Stimulated activated memory B cell treated with anti-CD40 and anti-IgM and Interleukin-4, amounts not matched to agents 10 μg/mL and 1 μg/mL and 100 μg/mL, for 72 hours (primary cell): ENCODE data around the gene XRCC5.

ENCODE experiments used
- ATAC-seq: fragments of 150-1000 bp; cut with Tn5 transposase; 2 replicates; pipeline ENCODE4 v1.10.0; 2021
- H3K27ac Mint-ChIP-seq: one replicate; pipeline ENCODE4 v1.8.0; 2022; ENCODE audit warnings: mild to moderate bottlenecking, mixed read lengths
- H3K27me3 Mint-ChIP-seq: one replicate; pipeline ENCODE4 v1.8.0; 2022; ENCODE audit warnings: mixed read lengths
- H3K36me3 Mint-ChIP-seq: one replicate; pipeline ENCODE4 v1.8.0; 2022; ENCODE audit warnings: mixed read lengths
- H3K4me1 Mint-ChIP-seq: one replicate; pipeline ENCODE4 v1.8.0; 2022; ENCODE audit warnings: mixed read lengths
- H3K4me3 Mint-ChIP-seq: one replicate; pipeline ENCODE4 v1.8.0; 2022; ENCODE audit warnings: mild to moderate bottlenecking, moderate library complexity, mixed read lengths
- H3K9me3 Mint-ChIP-seq: one replicate; pipeline ENCODE4 v1.8.0; 2022; ENCODE audit warnings: mixed read lengths

Gene XRCC5

DNA sequence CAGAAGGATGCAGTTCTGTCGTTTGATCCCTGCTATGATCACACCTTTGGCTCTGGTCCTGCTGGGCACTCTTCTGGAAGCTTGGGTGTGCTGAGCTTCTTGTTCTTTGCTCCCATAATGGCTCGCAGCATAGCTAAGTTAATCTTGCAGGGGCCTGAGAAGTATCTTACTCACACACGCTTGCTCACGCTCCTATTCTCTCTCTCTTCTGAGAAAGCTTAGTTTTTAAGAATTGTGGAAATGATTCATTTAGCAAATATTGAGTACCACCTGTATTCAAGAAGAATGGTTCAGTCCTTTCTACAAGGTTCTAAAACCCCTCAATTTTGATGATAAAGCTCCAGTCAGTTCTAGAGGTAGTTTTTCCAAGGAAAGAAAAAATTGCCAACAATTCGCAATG lies 40.6 kb downstream of the XRCC5 start:
- no peaks in the 10 kb centered on the region for H3K27me3 Mint-ChIP-seq
- ATAC-seq: no peak
- H3K4me3 Mint-ChIP-seq: no peak overlapping the region
- H3K9me3 Mint-ChIP-seq: no peaks in the 10 kb centered on the region
- H3K4me1 Mint-ChIP-seq: no peaks in the 10 kb centered on the region
- peaks cover 68% of the 10 kb centered on the region for H3K36me3 Mint-ChIP-seq
- no peak overlapping the region for H3K27ac Mint-ChIP-seq

DNA sequence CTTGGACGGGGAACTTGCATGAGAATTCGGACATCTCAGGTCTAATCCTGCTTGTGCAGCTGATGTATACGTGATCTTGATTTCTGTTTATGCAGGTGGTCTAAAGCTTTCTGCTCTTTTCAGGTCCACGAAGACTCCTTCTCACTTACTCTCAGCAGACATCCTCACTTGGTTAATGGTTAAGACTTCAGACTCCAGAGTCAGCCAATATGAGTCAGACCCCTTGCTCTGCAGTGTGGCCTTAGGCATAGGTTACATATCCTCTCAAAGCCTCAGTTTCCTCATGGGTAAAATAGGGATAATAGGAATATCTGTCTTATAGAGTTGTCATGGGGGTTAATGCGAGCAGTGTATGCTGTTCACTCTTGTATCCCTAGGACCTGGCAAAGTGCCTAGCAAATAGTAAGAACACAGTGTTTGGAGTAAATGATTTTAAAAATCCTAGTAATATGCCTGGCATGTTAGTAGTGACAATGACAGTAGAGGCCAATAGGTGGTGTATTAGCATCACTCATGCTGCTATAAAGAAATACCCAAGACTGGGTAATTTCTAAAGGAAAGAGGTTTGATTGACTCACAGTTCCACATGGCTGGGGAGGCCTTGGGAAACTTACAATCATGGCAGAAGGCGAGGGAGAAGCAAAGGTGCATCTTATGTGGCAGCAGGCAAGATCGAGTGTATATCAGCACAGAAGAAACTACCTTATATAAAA lies 42.3 kb downstream of the XRCC5 start:
- no peak overlapping the region for H3K27ac Mint-ChIP-seq
- no peak for ATAC-seq
- H3K27me3 Mint-ChIP-seq: no peaks in the 10 kb centered on the region
- no peaks in the 10 kb centered on the region for H3K9me3 Mint-ChIP-seq
- H3K4me3 Mint-ChIP-seq: no peak overlapping the region
- peaks cover 5% of the 10 kb centered on the region for H3K4me1 Mint-ChIP-seq
- H3K36me3 Mint-ChIP-seq: peaks cover 79% of the 10 kb centered on the region

DNA sequence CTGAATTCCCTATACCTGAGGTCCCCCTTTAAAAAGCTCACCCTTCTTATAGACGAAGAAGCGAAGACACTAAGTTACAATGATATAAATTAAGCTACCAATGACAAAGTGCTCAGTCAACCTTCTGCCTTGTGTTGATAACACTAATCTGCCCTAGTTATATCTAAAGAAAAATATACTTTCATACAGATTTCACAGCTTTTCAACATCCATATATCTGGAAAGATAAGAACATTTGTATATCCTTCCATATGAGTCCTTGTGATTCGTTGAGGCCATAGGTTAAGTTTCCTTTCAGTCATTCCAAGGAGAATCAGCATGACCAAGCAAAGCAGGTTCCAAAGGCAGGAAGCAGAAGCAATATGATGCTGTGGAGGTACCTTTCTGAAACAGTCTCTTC lies 46.8 kb downstream of the XRCC5 start:
- H3K27ac Mint-ChIP-seq: no peak overlapping the region

DNA sequence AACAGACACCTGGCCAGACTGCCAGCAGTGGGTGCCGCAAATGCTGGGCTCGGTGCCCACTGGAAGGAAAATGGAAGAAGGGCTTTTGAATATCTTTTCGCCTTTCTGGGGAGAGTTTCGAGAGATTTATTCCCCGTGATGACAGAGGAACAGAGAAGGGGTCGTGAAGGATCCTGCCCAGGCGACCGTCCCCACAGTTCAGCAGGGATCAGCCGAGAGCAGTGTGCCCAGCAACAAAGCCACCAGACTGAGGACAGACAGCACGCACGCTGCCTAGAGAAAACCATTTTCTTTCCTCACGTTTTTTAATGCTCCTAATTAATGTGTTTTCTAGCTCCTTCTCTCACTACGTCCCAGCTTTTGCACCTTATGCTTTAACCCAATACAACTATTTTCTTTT lies 47.7 kb downstream of the XRCC5 start:
- peaks cover 75% of the 10 kb centered on the region for H3K36me3 Mint-ChIP-seq
- peaks cover 5% of the 10 kb centered on the region for H3K4me1 Mint-ChIP-seq
- ATAC-seq: no peak
- no peak overlapping the region for H3K27ac Mint-ChIP-seq
- no peaks in the 10 kb centered on the region for H3K27me3 Mint-ChIP-seq
- no peaks in the 10 kb centered on the region for H3K9me3 Mint-ChIP-seq
- no peak overlapping the region for H3K4me3 Mint-ChIP-seq

More for the DNA sequence above, 46.8 kb downstream of the XRCC5 start:
- ATAC-seq: no peak
- H3K4me1 Mint-ChIP-seq: peaks cover 5% of the 10 kb centered on the region
- H3K36me3 Mint-ChIP-seq: peaks cover 80% of the 10 kb centered on the region
- H3K27me3 Mint-ChIP-seq: no peaks in the 10 kb centered on the region
- H3K9me3 Mint-ChIP-seq: no peaks in the 10 kb centered on the region
- no peak overlapping the region for H3K4me3 Mint-ChIP-seq

DNA sequence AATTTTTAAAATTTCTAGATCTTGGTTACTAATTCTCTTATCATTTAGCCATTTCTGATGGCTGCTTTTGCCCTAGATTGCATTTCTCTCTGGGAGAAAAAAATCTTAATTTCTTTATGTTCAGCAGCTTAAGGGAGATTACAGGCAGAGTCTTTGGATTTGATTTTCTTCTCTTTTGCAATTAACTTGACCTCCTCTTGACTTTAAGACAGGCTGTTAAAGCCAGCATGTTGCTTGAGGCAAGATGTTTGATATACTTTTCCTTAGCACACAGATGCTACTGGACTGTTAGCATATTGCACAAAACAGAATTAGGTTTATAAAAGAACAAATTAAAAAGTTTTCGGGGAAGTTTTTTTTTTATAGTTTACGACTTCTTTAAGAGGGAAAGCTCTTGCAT lies 50.0 kb downstream of the XRCC5 start:
- H3K27me3 Mint-ChIP-seq: no peaks in the 10 kb centered on the region
- peaks cover 75% of the 10 kb centered on the region for H3K36me3 Mint-ChIP-seq
- H3K4me1 Mint-ChIP-seq: peaks cover 5% of the 10 kb centered on the region
- no peaks in the 10 kb centered on the region for H3K9me3 Mint-ChIP-seq
- no peak for ATAC-seq
- no peak overlapping the region for H3K27ac Mint-ChIP-seq
- no peak overlapping the region for H3K4me3 Mint-ChIP-seq

DNA sequence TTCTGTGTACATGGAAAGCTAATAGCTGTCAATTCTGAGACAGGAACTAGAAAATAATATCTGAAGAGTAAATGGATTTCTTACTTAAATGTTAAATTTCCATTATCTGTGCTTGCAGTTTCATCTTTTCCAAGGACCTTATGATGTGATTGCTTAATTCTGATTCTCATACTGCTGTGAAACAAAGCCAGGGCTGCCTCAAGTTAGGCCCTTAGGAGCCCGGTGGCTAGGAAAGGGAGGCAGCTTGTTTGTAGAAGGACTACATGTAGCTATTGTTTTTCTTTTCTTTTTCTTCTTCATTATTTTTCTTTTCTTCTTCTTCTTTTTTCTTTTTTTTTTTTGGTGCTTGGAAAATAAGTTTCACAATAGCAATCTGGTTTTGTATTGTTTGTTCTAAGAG lies 50.5 kb downstream of the XRCC5 start:
- Mint-ChIP-seq H3K4me1 (peaks cover 5% of the 10 kb centered on the region), H3K27me3 (no peaks in the 10 kb centered on the region), H3K36me3 (peaks cover 75% of the 10 kb centered on the region), H3K4me3 (no peak overlapping the region), H3K9me3 (no peaks in the 10 kb centered on the region), H3K27ac (no peak overlapping the region)
- ATAC-seq: no peak

DNA sequence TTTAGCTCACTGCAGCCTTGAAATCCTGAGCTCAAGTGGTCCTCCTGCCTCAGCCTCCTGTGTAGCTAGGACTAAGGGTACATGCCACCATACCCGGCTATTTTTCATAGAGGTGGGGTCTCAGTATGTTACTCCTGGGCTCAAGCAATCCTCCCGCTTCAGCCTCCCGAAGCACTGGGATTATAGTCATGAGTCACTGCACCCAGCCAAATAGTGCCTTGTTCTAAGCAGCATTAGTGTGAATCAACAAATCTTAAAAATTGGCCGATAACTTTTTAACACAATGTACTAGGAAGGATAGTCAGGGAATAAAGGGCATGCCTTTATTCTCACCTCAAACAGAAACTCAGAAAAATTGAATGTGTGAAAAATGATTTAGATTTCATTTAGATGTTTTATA lies 51.6 kb downstream of the XRCC5 start:
- ATAC-seq: no peak
- Mint-ChIP-seq H3K27me3 (no peaks in the 10 kb centered on the region), H3K9me3 (no peaks in the 10 kb centered on the region), H3K27ac (no peak overlapping the region), H3K4me3 (no peak overlapping the region), H3K36me3 (peaks cover 77% of the 10 kb centered on the region), H3K4me1 (no peaks in the 10 kb centered on the region)

DNA sequence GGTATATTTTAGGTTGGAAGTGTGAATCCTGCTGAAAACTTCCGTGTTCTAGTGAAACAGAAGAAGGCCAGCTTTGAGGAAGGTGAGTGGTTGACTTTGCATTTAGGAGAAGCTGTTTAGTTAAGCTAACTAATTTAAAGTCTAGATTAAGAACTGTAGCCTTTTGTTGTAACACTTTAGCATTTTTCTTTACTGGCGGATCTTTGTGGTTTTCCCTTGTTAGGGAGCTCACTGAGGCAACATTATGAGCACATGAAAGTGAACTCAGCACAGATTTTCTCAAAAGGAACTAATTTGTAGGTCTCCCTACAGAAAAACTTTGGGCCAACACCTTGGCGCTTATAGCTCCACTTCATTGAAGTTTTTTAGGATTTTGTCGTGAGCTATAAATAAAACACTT lies 52.8 kb downstream of the XRCC5 start:
- ATAC-seq: no peak
- Mint-ChIP-seq H3K36me3 (peaks cover 76% of the 10 kb centered on the region), H3K27ac (no peak overlapping the region), H3K9me3 (no peaks in the 10 kb centered on the region), H3K4me1 (no peaks in the 10 kb centered on the region), H3K27me3 (no peaks in the 10 kb centered on the region), H3K4me3 (no peak overlapping the region)

DNA sequence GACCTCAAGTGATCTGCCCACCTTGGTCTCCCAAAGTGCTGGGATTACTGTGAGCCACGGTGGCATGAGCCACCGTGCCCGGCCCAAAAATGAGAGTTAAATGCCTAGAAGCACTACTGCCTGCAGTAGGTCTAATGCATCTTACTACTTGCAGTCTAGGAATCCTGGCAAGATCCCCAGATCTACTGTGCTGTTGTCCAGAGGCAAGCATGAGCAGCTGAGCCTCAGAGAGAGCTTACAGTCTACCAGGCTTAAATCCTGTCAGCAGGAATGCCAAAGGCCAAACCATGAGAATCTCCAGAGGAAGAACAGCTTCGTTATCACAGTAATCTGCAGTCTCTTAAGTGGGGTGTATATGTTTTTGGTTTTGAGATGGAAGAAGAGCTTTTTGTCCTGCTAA lies 54.4 kb downstream of the XRCC5 start:
- Mint-ChIP-seq H3K27me3 (no peaks in the 10 kb centered on the region), H3K36me3 (peaks cover 70% of the 10 kb centered on the region), H3K4me1 (no peaks in the 10 kb centered on the region), H3K4me3 (no peak overlapping the region), H3K27ac (peak overlapping the region; percentile 46), H3K9me3 (no peaks in the 10 kb centered on the region)
- ATAC-seq: no peak

DNA sequence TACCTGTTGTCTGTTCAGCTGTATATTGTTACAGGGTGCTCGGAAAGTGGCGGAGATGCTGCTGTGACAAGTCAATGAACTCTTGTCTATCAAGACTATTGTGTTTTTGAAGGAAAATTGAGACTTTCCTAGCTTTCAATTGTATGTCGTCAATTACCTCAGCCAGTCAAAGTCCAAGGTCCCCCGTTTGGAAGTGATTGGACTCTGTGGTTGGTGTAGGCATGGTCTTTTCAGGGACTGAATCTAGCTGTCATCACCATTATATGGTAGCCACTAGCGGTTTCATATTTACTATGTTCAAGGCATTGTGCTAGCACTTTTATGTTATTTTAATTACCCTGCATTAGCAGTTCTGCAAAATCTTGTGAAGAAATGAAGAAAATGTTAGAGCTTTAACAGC lies 54.9 kb downstream of the XRCC5 start:
- no peaks in the 10 kb centered on the region for H3K9me3 Mint-ChIP-seq
- H3K27ac Mint-ChIP-seq: no peak overlapping the region
- no peaks in the 10 kb centered on the region for H3K4me1 Mint-ChIP-seq
- H3K4me3 Mint-ChIP-seq: no peak overlapping the region
- no peak for ATAC-seq
- H3K27me3 Mint-ChIP-seq: no peaks in the 10 kb centered on the region
- H3K36me3 Mint-ChIP-seq: peaks cover 74% of the 10 kb centered on the region

DNA sequence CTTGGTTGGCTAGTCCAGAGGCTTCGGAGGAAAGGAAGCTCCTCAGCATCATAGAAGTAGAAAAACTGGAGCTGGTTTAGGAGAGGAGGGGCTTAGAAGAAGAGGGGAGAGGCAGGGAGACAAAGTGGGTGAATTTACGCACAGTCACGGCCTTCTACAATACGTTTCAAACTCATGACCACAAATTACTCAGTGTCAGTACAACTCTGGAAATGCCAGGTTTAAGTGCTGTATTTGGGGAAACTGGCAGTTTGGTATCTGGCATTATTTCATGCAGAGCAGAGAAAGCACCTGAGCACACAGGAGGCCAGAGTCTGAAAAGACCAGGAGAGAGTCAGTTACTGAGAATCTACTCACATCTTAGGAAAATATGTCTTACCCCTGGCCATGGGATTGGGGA lies 55.4 kb downstream of the XRCC5 start:
- no peaks in the 10 kb centered on the region for H3K4me1 Mint-ChIP-seq

DNA sequence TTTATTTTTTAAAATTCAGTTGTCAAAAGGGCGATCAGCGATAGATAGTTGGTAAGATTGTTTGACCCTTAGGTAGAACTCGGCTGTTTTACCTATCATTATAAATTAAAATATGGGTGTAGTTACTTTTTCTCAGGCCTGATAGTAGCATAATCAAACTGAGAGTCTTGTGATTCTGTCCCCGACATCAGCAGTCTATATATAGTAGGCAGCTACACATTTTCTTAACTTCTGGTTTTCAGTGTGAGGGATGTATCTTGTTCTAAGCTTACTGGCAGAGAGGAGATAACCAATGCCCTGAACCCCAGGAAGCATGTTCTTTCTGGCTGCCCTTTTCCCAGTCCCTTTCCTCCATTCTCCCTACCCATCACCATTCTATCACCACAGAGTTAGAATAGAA lies 56.6 kb downstream of the XRCC5 start:
- no peak overlapping the region for H3K27ac Mint-ChIP-seq
- no peaks in the 10 kb centered on the region for H3K27me3 Mint-ChIP-seq
- H3K9me3 Mint-ChIP-seq: no peaks in the 10 kb centered on the region
- H3K4me1 Mint-ChIP-seq: no peaks in the 10 kb centered on the region
- peaks cover 72% of the 10 kb centered on the region for H3K36me3 Mint-ChIP-seq
- H3K4me3 Mint-ChIP-seq: no peak overlapping the region
- no peak for ATAC-seq

More for the DNA sequence above, 55.4 kb downstream of the XRCC5 start:
- Mint-ChIP-seq H3K9me3 (no peaks in the 10 kb centered on the region), H3K27me3 (no peaks in the 10 kb centered on the region), H3K36me3 (peaks cover 73% of the 10 kb centered on the region), H3K27ac (no peak overlapping the region), H3K4me3 (no peak overlapping the region)
- no peak for ATAC-seq

DNA sequence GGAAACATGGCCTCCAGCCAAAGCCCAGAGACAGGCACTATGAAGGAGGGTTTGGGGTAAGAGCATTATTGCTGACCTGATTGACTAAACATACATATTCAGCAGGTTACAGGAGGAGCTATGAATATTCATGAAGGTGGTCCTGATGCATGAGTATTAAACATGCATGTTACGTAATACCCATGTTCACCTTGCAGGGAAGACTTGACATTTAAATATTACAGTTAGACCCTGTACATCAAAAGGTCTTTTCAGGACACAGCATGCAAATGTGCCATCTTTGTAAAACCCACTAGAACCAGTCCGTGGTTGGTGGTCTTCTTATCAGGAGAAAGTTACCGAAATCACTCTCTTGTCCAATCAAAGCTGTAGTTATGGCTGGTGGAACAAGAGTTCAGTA lies 59.9 kb downstream of the XRCC5 start:
- Mint-ChIP-seq H3K36me3 (peaks cover 66% of the 10 kb centered on the region), H3K27ac (no peak overlapping the region), H3K4me1 (no peaks in the 10 kb centered on the region), H3K9me3 (no peaks in the 10 kb centered on the region), H3K27me3 (no peaks in the 10 kb centered on the region), H3K4me3 (no peak overlapping the region)
- no peak for ATAC-seq

DNA sequence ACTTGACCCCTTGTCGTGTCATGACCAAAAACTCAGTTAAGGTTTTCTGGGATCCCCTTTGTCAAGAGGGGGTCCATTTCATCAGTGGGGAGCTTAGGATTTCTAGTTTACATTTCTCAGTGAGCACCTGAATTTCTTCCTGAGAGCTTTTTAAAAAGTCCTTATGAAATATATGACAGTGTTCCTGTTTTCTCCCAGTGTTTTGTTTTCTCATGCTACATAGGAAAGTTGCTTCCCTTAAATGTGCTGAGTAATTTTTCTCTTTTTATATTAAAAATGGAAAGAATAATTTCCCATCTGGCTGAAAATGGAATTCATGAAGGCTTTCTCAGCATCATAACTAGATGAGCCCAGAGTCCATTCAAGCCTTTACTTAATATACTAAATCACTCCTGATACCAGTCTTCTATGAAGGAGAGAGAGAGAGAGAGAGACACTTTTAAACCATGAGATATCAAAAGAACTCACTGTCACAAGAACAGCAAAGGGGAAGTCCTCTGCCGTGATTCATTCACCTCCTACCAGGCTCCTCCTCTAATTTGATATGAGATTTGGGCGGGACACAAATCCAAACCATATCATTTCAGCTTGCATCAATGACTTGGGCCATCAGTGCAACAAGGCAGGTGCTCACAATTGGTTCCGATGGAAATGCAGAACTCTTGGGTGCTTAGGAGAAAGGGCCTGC lies 61.1 kb downstream of the XRCC5 start:
- Mint-ChIP-seq H3K36me3 (peaks cover 63% of the 10 kb centered on the region), H3K9me3 (no peaks in the 10 kb centered on the region), H3K27ac (no peak overlapping the region), H3K4me3 (no peak overlapping the region), H3K27me3 (no peaks in the 10 kb centered on the region), H3K4me1 (peaks cover 6% of the 10 kb centered on the region)
- no peak for ATAC-seq

DNA sequence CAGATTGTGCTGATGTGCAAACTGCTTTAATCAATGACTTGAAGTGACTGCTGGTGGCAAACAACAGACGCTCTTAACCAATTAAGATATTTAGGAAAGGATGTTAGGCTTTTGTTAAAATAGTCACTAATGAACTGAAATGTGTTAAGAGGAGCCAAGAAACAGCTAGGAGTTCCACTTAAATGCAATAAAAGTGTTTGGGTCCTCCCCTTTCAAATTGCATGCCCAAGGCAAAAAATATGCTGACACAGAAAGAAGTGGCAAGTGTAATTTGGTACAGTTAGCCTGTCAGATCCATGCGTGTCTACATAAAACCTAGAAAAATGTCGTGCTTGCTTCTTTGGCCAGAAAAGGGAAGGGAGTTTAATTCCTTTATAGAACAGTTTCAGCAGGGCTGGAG lies 61.9 kb downstream of the XRCC5 start:
- Mint-ChIP-seq H3K36me3 (peaks cover 63% of the 10 kb centered on the region), H3K27ac (no peak overlapping the region), H3K9me3 (no peaks in the 10 kb centered on the region), H3K4me3 (no peak overlapping the region), H3K27me3 (no peaks in the 10 kb centered on the region), H3K4me1 (peaks cover 8% of the 10 kb centered on the region)
- ATAC-seq: no peak

DNA sequence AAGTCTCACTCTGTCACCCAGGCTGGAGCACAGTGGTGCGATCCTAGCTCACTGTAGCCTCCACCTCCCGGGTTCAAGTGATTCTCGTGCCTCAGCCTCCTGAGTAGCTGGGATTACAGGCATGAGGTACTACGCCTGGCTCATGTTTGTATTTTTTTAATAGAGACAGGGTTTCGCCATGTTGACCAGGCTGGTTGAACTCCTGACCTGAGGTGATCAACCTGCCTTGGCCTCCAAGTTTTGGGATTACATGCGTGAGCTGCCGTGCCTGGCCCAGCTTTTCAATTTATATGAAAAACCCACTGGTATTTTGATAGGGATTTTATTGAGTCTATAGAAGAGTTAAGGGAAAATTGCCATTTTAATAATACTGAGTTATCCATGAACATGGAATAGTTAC lies 63.3 kb downstream of the XRCC5 start:
- Mint-ChIP-seq H3K4me1 (peaks cover 17% of the 10 kb centered on the region), H3K4me3 (no peak overlapping the region), H3K27me3 (no peaks in the 10 kb centered on the region), H3K9me3 (no peaks in the 10 kb centered on the region), H3K27ac (no peak overlapping the region), H3K36me3 (peaks cover 62% of the 10 kb centered on the region)
- ATAC-seq: no peak
